HG03139 (cell line): ENCODE measurements around the gene CDH2.

Experiments
- ATAC-seq: cut with Tn5 transposase; IDR thresholded peaks from one replicate; pipeline ENCODE4 v1.9.1; 2021; ENCODE audit not compliant: unreplicated experiment

The CDH2 gene

DNA sequence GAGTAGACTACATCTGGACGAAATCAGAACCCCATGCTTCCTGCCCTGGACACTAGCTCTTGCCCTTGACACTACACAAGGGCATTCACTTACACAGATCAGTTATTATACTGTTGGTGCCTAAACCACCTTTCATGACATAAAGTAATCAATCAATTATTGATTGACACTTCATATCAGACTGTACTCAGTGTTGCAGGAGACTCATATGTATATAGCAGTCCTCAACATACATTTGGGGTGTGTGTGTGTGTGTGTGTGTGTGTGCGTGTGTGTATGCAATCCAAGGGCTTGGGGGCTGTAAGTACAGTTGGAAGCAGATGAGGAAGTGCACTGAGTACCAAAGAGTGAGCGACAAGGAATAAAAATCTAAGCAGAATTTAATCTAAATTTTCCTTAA, 5.1 kb downstream of the CDH2 start:
- ATAC-seq: no peak

DNA sequence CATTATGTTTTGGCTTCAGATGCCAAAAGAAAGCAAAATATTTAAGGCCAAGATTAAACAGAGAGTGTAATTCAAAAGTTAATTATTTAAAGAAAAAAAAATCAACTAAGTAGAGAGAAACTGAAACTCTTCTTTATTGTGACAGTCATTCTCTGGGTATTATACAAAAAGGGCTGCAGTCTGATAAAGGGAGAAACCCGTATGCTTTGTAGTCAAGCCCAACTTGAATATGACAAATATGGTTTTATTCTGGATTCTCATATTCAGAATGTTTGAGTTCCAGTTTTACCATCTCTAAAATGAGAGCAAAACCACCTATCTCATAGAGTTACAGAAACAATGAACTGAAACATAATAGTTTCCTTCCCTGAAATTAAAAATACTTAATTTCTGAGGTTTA, 8.2 kb downstream of the CDH2 start:
- ATAC-seq: no peak

DNA sequence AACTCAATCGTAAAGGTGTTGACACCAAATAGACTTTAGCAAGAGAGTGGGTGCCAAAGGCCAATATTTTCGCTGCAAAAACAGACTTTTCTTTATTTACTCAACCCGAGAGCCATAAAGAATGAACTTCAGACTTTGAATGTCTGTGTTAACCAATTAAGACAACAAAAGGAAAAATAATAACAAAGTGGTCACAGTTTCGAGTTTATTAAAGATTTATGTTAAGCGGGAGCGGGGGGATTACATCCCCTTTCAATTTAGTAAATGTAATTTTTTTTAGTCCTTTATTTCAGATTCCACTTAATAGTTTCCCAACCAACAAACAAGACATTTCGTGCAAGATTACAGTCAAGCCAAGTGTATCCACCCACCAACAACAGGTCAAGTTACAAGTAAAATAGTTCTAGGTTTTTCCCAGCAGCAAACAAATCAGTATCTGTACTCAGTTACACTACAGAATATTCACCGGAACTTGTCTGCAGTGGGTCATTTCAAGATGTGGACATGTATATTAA, 9.0 kb downstream of the CDH2 start:
- no peak for ATAC-seq

DNA sequence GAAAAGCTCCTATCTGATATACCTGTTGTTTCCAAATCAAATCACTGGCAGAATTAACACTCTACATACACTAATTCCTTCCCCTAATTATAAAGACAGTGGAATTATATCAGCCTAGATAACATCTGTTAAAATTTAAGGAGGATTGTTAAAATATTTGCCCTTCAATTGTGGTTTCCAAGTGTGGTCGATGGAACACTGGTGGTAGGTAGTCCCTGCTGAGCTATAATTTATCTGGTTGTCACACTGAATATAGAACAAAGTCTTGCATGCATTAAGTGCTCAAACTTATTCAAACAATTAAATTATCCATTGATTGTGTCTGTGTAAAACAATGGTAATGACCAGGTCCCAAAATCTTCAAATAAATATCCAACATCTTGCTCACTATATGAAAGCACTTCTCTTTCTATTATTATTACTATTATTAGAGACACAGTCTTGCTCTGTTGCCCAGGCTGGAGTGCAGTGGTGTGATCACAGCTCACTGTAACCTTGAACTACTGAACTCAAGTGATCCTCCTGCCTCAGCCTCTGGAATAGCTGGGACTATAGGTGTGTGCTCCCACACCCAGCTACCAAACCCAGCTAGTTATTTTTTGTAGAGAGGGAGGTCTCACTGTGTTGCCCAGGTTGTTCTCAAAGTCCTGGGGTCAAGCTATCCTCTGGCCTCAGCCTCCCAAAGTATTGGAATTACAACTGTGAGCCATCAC, 12.0 kb downstream of the CDH2 start:
- no peak for ATAC-seq

DNA sequence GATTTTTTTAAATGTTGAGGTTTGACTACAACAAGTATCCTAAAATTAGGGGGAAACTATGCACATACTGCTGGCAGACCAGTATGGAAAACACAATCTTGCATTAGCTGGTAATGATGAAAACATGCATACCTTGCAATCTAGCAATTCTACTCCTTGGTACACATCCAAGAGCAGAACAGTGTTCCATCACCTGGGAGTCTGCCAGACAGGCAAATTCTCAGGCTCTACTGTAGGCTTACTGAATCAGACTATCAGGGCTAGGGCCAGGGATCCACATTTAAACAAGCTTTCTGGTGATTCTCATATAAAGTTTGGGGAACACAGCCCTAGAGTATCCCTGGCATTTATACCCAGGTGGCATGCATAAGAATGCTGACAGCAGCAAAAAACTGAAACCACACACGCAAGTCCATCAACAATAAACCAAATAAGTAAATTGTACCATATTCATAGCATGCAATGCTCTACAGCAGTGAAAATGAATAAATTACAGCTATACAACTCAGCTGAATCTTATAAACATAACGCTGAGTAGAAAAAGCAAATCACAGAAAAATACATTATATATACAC, 13.6 kb downstream of the CDH2 start:
- ATAC-seq: no peak

DNA sequence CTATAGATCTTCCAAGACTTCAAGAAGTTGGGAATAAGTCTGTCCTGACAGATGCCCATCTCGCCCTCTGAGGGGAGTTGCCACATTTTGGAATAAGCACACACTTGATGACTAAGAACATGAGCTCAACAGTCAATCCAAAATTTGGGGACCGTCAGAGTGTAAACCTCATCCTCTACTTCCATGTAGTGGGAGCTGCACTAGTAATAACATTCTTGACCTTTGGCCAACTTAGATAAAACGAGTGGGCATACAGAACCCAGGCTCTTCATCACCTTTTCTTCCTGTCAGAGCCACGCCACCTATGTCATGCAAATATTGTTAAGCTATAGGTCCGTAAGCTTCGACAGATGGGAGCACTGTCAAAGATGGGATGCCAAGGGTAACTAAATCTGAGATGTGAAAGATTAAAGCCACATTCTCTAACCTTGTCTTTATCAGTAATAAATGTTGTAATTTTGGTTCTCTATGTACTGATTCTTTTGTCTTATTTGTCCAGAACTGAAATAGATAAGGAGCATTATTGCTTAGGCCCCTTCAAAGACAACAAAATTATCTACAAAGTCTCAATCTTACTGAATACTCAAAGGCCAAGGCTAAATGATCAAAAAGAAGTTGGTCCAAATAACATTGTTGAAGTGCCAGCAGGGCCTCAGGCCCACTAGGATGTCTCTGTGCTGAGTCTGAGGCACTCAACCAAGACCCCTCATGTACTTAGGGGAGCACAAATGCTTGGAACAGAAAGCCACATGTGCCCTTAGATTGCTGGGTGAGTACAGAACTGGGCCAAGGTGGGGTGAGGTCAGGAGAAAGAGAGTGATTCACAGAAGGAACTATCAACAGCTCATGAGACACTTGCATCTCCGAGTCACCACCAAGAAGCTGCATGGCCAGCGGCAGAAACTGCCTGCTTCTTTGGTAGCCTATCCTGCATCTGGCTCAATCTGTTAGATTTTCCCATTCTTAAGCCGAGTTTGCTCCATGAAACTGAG, 15.0 kb downstream of the CDH2 start:
- ATAC-seq: no peak

DNA sequence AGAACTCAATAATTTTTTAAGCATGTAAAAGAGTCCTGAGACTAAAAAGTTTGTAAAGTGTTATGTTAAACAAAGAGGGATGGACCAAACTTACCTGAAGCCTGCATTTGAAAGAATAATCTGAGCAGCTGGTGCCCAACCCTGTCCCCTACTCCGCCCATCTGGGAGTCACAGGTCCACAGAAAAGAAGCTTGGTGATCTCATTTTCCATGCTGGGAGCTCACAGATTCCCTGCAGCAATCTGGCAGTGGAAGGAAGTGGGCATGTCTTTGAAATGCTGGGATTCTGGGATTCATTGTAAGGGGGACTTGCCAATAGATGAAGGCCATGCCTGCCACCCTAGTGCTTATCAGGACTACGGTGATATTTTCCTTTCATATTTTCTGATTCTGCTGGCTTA, 17.9 kb downstream of the CDH2 start:
- no peak for ATAC-seq

DNA sequence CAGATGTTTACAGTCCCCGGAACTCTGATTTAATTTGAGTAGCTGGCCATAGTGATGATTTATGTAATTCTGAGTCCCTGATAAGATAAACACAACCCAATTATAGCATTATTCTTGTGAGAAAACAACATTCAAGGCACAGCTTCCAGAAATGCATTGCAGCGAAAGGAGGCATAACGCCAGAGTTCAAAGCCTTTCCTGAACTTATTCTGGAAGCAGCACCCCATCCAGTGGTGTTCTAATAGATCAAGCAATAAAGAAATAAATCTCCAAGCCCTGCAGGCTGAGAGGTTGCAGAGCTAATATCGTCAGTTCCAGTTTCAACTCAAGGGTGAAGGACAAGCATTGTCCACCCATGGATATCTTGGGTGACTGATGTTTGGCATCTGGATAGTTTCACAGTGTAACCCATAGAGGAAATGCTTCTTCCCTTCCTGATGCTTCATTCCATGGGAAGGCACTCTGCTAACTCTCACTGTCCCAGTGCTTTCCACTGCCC, 18.8 kb downstream of the CDH2 start:
- ATAC-seq: no peak

DNA sequence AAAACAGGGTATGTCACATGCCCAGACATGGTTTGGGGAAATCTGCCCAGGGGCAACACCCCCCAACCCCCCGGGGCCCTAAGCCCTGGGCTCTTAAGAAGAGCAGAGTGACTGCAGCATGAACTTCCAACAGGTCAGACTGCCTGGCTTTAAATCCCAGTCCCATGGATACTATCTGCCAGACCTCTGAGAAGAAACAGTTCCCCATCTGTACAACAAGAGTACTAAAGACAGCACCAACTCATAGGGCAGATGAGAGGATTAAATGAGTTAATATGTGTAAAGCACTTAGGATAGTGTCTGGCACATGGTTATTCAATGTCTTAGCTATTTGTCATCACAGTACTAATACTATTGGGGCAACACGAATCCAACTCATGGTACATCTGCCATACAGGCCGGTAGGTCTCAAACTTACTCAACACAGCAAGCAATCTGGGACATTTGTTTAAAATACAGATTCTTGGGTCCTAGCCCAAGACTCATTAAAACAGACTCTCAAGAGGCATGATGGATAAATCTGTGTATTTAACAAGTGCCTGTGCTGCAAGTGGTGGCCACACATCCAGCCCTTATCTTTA, 23.4 kb downstream of the CDH2 start:
- ATAC-seq: no peak

DNA sequence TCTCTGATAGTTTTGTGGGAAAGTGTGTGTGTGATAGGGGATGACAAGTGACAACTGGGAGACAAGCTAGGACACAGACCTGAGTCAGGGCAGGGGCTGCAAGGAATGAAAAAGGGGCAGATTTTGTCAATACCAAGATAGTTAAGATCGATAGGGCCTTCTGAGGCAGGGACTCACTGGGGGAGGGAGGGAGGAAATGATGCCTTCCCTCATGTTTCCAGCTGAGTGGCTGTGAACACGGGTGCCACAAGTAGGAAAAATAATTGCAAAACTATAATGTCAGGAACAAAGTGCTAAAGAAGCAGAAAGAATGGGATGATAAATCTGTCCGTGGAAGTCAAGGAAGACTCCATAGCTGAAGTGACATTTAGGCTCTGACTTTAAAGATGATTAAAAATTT, 24.2 kb downstream of the CDH2 start:
- no peak for ATAC-seq

DNA sequence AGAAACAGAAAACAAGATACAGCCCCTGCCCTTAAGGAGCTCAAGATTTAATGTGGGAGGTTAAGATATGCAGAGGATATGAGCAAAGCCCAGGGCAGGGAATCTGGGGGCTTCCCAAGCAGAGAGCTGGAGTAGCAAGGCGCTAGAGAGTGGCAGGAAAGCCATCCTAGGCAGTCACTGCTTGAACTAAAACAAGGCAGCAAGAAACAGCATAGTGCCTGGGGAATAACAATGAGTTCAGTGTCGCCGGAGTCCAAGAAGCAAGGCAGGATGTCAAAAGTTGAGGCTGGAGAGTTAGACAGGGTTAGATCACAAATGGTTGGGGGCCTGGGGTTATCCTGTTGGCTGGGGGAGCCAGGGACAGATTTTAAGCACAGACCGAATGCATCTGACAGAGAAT, 24.6 kb downstream of the CDH2 start:
- ATAC-seq: no peak

DNA sequence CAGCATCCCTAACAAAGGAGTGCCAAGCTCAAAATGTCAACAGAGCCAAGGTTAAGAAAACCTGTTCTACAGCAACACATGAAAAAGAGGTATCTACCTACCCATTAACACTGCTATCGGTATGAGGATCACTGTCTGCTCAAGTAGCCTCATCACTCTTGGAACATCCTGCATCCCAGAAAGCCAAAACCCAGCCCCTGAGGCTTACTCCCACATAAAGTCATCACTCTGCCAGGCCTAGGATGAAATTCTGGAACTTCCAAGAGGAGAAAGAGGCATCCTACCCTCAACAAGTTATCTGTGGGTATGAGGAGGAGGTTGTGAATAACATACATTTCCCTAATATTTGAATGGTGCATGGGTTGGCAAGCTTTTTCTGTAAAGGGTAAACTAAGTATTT, 25.5 kb downstream of the CDH2 start:
- ATAC-seq: no peak

DNA sequence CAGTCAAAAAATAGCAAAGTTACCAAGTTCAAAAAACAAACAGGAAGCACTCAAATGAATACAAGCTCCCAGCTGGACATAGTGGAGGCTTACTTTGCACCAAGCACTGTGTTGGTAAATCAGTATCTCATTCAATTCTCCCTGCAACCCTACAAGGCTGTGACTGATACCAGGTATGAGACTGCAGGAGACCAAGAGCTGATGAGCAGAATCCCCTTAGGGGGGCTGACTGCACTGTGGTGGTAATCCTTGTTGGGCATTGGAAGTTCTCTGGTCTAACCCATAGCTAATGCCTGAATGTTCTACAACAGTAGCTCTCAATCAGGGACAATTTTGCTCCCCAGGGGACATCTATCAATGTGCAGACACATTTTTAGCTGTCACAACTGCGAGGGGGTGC, 26.0 kb downstream of the CDH2 start:
- no peak for ATAC-seq

DNA sequence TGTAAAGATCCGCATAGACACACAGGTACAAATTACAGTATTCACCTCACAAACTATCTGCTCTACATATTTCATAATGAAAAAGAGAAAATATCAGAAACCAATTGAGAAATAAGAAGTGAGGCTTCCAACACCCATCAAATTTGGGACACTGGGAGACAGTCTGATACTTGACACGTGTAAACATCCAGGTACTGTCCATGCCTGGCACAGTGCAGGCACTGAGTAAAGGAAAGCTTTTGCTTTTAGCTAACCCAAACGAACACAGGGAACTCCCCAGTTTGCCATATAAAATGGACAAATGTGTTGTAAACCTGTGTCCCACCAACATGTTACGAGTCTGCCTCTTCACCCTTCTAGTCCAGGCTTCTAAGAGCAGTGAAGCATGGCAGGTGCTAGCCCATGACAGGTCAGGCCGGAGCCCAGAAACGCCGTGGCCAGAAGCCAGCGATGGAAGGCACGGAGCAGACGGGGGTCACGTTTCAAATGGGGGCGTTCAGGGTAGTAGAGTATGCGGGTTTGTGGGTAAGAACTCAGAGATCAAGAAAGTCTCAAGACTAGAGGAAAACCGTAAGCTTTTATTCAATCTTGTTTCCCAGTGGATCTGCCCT, 27.0 kb downstream of the CDH2 start:
- no peak for ATAC-seq

DNA sequence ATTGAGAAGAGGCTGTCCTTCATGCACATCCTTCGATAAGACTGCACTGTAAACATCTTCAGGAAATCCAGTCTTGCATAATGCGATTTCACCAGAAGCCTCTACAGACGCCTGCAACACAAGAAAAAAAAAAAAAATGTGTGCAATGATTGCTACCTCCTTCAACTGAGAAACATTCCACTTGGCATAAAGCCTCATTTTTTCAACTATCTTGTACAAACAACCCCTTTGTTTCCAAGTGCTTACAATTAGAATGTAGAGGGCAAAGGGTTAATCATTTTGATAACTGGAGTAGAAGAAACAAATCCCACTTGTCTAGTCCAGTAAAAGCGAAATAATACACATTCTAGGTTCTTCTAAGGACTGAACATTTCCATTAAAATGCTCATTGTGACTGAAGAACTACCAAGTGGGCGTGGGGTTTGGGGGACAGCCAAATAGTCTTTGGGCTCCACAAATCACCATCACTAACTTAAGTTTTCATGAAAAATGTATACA, 29.2 kb downstream of the CDH2 start:
- ATAC-seq: no peak

DNA sequence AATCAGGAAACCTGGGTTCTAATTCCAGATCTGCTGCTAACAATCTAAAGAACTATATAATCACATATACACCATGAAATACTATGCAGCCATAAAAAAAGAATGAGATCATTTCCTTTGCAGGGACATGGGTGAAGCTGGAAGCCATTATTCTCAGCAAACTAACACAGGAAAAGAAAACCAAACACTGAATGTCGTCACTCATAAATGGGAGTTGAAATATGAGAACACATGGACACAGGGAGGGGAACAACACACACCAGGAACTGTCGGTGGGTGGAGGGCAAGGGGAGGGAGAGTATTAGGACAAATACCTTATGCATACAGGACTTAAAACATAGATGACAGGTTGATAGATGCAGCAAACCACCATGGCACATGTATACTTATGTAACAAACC, 33.2 kb downstream of the CDH2 start:
- ATAC-seq: no peak

DNA sequence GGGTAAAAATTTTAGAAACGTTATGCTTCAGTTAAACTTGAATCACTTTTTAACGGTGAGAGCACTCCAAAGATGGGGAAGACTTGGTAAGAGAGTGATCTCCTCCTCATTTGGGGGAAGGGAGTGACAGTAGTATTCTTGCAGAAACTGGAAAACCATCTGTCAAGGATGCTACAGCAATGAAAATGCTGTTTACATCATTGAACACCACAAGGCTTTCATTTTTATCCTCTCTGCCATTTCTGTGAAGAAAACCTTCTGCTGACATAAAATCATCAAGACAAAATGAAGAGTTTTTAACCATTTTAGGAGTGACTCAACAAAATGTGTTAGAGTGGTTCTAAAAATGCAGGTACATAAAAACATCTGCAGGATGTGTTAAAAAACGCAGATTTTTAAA, 38.1 kb downstream of the CDH2 start:
- ATAC-seq: no peak

DNA sequence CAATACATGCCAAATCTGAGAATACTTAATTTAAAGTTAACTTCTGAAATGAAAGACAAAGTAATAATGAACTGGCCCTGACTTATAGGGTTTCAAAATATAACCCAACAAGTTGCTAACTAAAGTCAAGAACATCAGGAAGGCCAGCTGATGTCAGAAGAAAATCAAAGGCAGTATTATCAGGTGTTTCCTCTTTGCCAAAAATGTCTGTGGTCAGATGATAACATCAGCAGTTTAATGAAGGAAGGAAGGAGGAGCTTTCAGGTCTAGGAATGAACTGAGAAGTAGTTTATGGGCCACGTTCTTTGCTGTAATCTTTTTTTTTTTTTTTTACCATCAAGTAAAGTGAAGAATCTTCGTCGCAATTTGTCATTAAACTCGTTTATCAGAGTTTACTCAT, 40.9 kb downstream of the CDH2 start:
- ATAC-seq: no peak

DNA sequence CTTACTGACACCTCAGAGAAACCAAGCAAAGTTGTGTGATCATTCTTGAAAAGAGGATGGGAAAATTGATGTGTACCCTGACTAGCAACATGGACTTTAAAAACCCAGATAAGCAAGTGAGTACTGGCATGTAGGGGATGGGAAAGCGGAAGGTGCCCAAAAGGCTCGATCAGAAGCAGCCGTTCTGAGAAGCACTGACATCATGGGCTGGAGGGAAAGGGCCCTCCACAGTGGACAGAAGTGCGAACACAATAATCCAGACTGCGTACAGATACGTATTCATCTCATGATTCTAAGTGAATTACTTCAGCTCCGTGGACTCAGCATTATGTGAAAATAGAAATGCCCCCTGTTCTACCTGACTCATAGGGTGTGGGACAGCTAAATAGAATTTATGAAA, 42.2 kb downstream of the CDH2 start:
- ATAC-seq: no peak

DNA sequence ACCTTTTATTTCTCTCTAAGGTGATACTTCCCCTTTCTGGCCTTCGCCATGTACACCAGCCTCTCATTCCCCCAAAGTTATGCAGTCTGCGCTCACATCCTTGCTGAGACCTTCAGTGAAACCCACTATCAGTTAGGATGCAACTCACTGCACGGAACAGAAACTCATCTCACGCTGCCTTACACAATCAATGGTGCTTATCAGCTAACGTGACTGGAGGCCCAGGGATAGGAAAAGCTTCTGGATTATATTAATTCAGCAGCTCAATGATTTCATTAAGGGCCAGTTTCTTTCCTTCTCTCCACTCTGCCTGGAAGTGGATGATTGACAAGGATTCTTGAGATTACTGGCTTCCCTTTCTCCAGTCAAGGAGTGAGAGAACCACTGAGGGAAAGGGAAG, 44.8 kb downstream of the CDH2 start:
- ATAC-seq: no peak

DNA sequence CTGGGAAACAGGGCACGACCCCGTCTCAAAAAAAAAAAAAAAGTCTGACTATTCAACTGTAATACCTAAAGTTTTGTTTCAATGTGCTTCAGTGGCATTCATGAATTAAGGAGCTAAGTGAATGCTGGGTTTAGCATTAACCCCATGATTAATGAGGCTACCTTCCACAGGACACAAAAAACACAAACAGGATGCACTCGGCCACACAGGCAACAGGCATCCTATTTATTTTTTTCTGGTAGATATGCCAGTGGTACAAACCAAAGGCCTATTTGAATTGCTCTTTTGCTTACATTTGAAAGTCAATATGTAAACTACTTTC, 48.3 kb downstream of the CDH2 start:
- ATAC-seq: no peak
